ENCODE data around the gene KHDC4.
"Not testable (repeated sequence)": the region's sequence is repeated elsewhere in the genome, so short reads cannot be mapped to it uniquely, and the experiment has no call there.

Gene KHDC4

DNA sequence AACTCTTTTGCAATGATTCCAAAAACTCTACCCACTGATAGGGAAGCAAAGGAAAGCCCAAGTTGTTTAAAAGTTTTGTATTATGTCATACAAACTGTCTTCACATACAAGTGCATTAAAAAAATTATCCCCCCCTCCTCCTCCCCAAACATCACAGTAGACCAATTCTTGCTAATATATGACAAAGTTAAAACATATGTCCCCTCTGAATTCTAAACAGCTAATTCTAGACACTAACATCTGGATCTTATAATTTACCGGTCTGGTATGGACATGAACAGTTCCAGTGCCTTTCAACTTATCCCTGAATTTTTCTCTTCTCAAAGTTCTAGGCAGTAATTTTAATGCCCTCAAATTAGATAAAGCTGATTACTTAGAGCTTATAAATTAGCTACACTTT lies 36.5 kb downstream of the KHDC4 start:
- DNase-seq, result no peak

- DNase-seq, result not testable (repeated sequence)
Observed at GRCh38 chr1:155896476-155896875, 37.7 kb downstream of the KHDC4 start.

GRCh38 chr1:155895617-155896016 lies 38.6 kb downstream of the KHDC4 start:
- not testable (repeated sequence) for DNase-seq

DNA sequence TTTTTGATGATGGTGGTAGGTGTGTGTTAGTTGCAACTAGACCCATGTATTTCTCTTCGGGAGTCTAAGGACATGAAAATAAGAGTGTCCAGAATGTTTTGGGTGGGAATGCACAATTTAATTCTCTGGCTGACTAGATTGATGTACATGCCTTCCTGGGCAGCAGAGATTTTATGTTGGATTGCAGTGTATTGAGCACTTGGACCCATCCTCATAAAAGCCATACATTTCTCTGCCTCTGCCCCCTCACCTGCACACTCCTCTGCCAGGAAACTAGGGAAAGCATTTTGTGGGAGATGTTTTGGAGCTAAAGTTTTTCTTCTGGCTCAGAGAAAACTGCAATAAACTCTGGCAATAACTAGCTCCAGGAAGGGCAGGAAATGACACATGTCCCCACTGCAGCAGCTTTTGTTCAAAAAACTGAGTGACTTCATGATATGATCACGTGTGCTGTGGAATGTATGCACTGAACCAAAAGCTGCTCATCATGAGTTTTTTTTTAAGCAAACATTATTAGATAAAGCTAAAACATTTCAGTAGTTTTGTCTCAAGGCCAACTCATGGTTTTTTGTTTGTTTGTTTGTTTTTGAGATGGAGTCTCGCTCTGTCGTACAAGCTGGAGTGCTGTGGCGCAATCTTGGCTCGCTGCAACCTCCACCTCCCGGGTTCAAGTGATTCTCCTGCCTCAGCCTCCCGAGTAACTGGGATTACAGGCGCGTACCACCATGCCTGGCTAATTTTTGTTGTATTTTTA lies 40.6 kb downstream of the KHDC4 start:
- no peak for DNase-seq

GRCh38 chr1:155892796-155893195 lies 41.4 kb downstream of the KHDC4 start:
- DNase-seq, result no peak

- no peak for DNase-seq
Observed at GRCh38 chr1:155890251-155890650, 44.0 kb downstream of the KHDC4 start.

- no peak for DNase-seq
Observed at GRCh38 chr1:155889566-155889965, 44.6 kb downstream of the KHDC4 start.

DNA sequence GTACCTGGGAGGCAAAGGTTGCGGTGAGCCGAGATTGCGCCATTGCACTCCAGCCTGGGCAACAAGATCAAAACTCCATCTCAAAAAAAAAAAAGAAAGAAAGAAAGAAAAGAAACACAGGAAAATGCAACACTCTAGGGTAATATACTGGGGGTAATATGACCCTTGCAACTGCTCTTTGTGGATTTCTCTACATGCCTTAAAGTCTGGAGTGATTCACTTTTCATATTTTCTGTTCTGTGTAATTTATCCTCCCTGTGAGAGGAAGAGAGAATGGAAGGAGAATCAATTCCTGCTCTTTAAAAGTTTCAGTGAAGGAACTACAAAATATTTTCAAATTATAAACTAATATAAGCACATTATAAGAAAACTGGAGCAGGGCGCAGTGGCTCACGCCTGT lies 45.7 kb downstream of the KHDC4 start:
- DNase-seq, result no peak

DNA sequence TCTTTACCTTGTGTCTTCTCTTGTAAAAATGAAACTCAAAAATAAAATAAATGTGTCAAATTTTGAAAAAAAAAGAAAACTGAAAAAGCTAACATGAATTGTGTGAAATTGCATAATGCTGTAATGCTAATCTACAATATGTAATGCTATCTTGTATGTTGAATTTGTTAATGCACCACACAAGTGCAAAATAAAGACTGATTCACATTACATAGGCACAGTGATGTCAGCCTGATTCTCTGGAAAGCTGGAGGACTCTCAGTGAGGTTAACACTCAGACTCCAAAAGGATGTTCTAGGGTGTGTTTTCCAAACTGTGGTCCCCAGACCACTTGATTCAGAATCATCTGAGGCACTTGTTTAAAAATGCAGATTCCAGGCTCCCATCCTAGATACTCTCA lies 49.2 kb downstream of the KHDC4 start:
- no peak for DNase-seq

- DNase-seq, result no peak
Observed at GRCh38 chr1:155884031-155884960, 49.9 kb downstream of the KHDC4 start.

DNA sequence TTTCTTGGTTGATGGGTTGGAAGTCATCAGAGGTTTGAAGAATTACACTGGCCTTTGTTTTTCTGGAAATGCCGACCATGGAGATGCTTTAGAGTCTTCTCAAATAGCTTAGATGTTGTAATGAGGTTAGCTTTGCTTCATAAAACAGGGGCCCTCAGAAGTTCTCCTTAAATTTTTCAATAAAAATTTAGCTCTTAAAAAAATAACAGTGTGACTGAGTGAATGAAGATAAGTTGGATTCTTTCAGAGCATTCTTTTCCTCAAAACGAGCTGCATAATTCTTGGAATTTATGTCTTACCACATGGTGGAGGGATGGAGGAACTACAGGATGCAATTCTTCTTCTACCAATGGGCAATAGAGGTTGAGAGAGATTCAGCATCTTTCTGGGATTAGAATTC lies 51.4 kb downstream of the KHDC4 start:
- DNase-seq, result no peak

- no peak for DNase-seq
Observed at GRCh38 chr1:155882235-155882634, 52.0 kb downstream of the KHDC4 start.

DNA sequence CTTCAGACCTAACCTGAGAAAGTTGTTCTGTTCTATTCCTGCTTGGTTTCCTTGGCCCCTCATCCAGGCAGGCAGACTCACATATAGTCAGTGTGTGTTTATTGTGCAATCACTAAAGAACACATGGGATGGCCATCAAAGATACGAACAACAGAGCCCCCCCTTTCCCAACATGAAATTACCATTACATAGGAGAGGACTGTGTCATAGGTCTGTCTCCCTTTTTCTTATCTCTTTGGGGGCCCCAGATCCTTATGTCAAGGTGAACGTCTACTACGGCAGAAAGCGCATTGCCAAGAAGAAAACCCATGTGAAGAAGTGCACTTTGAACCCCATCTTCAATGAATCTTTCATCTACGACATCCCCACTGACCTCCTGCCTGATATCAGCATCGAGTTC lies 53.3 kb downstream of the KHDC4 start:
- no peak for DNase-seq

- no peak for DNase-seq
Observed at GRCh38 chr1:155880251-155880650, 54.0 kb downstream of the KHDC4 start.

DNA sequence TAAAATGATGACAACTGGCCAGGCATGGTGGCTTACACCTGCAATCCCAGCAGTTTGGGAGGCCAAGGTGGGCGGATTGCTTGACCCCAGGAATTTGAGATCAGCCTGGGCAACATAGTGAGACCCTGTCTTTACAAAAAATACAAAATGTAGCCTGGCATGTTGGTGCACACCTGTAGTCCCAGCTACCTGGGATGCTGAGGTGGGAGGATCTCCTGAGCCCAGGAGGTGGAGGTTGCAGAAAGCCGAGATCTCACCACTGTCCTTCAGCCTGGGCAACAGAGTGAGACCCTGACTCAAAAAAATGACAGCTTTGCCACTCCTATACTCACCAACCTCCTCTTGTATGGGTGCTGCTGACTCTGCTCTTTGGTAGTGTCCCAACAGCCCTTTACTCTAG lies 56.3 kb downstream of the KHDC4 start:
- DNase-seq, result no peak

GRCh38 chr1:155873860-155874259 lies 60.4 kb downstream of the KHDC4 start:
- DNase-seq, result no peak

- no peak for DNase-seq
Observed at GRCh38 chr1:155872527-155872926, 61.7 kb downstream of the KHDC4 start.

DNA sequence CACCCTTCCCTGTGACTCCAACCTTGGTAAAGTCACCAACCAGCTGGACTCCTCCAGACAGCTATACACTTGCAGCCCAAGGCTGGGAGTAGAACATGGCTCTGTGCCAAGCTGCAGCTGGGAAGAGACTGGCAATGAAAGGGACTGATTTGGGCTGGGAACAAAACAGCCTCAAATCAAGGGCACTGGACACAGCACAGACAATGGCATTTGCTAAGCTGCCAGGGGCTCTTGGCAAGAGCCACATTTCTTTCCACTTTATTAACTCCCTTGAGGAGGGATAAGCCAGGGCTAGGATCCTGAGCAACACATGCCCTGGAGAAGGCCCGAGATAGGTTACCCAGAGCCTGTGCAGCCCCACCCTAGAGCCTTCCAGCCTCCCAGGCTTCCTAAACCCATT lies 62.8 kb downstream of the KHDC4 start:
- no peak for DNase-seq

DNA sequence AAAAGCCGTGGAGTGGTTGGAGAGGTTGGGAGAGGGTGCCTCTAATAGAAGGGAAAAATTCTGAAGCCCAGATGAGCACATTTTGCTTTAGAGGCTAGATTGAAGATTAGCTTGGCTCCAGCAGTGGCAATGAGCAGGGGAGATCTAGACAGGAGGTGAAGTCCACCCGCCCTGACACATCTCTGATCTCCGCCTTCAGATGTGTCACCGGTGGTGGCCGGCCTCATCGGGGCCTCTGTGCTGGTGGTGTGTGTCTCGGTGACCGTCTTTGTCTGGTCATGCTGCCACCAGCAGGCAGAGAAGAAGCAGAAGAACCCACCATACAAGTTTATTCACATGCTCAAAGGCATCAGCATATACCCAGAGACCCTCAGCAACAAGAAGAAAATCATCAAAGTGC lies 66.4 kb downstream of the KHDC4 start:
- DNase-seq, result no peak

GRCh38 chr1:155864393-155864792 lies 69.8 kb downstream of the KHDC4 start:
- no peak for DNase-seq

Data from activated CD4-positive, alpha-beta T cell treated with anti-CD3 and anti-CD28 coated beads for 1 hour (primary cell).